Fibroblast of mammary gland (primary cell): ENCODE measurements around the gene LRIG1.
A peak's percentile ranks its signal among the peaks of the same experiment; 100 is the strongest.

Source experiments
- DNase-seq: peaks from one replicate; pipeline ENCODE4 v3.0.0-alpha.2; 2010; ENCODE audit warnings: low read depth
- H3K4me3 ChIP-seq: 2 replicates; pipeline ENCODE4 v1.5.1; 2011; ENCODE audit warnings: low read depth, mild to moderate bottlenecking, low read length, moderate library complexity; ENCODE audit not compliant: control insufficient read depth
- TF ChIP-seq, protein P1 (sequence below): conservative IDR thresholded peaks from 2 replicates; pipeline ENCODE4 v1.5.1; 2011; ENCODE audit warnings: low read depth, low read length, inconsistent platforms; ENCODE audit not compliant: control insufficient read depth, insufficient read depth

The LRIG1 gene

DNA sequence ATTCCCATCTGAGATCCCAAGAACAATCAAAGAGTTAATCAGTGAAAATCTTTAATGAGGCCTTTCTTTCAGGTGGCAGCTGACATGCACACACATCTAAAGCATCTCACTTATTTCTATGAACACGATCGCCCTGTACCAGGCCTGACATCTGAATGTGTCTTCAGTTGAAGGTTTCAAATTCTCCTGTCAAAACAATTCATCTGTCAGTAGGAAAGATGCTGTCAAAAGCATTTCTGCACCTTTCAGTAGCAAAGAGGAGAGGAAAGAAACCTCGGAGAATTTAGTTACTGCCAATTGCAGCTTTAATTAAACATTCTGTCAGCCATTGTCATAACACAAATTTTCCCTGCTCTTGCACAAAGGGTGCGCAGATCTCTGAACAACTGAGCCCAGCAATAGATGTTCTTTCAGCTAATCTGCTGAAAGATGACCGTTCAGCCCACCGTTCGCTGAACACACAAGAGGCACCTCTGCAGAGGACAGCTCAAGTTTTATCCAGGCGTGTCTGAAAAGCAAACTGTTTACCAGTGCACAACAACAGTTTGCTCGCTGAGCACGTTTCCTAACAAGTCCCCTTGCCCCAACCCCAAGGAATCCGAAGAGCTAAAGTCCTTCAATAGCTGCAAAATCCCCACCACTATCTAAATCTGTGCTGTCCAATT is 34.1 kb downstream of the LRIG1 start:
- DNase-seq, result no peak
- TF ChIP-seq, protein P1, sequence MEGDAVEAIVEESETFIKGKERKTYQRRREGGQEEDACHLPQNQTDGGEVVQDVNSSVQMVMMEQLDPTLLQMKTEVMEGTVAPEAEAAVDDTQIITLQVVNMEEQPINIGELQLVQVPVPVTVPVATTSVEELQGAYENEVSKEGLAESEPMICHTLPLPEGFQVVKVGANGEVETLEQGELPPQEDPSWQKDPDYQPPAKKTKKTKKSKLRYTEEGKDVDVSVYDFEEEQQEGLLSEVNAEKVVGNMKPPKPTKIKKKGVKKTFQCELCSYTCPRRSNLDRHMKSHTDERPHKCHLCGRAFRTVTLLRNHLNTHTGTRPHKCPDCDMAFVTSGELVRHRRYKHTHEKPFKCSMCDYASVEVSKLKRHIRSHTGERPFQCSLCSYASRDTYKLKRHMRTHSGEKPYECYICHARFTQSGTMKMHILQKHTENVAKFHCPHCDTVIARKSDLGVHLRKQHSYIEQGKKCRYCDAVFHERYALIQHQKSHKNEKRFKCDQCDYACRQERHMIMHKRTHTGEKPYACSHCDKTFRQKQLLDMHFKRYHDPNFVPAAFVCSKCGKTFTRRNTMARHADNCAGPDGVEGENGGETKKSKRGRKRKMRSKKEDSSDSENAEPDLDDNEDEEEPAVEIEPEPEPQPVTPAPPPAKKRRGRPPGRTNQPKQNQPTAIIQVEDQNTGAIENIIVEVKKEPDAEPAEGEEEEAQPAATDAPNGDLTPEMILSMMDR, result no peak
- no peak overlapping the region for H3K4me3 ChIP-seq

DNA sequence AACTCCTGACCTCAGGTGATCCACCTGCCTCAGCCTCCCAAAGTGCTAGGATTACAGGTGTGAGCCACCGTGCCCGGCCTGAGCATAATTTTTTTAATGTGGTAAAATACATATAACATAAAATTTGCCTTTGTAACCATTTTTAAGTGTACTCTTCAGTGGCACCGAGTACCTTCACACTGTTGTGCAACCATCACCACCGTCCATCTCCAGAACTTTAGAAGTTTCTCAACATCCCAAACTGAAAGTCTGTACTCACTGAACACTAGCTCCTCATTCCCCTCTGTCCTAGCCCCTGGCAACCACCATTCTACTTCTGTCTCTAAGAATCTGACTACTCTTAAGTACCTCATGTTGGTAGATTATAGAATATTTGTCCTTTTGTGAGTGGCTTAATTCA is 35.2 kb downstream of the LRIG1 start:
- H3K4me3 ChIP-seq, result no peak overlapping the region
- no peak for DNase-seq
- TF ChIP-seq, protein P1, result no peak

DNA sequence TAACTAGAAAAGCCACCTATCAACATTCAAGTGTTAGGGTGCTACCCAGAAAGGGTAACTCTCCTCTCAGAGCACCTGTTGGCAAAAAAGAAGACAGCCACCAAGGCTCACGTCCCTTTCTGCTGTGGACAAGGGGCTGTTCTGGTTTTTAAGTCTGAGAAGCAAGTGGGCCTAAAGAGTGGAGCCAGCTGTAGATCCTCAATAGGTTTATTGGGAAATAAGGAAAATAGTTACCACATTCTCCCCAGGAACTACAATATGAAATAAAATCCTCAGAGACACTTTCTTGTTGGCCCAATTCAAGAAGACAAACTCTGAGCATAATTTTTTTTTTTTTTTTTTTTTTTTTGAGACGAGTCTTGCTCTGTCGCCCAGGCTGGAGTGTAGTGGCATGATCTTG is 35.8 kb downstream of the LRIG1 start:
- no peak overlapping the region for H3K4me3 ChIP-seq
- TF ChIP-seq, protein P1, result no peak
- DNase-seq, result no peak

DNA sequence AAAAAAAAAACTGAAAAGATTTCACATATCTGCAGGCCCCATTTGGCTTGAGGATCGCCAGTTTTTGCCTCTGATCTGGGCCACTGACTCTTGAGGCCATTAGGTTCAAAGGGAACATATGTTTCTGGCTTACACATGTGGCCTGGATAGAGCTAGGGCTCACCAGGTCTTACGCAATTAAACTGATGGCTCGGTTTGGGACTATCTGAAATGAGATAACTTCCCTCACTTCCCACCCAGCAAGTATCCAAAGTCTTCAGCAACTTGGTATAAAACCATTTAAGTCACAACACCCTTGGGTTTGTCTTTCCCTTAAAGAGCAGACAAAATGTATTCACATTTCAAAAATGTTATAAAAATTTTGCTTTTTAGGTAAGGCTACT is 36.3 kb downstream of the LRIG1 start:
- peak; percentile 69 for DNase-seq
- no peak overlapping the region for H3K4me3 ChIP-seq
- TF ChIP-seq, protein P1, result no peak

DNA sequence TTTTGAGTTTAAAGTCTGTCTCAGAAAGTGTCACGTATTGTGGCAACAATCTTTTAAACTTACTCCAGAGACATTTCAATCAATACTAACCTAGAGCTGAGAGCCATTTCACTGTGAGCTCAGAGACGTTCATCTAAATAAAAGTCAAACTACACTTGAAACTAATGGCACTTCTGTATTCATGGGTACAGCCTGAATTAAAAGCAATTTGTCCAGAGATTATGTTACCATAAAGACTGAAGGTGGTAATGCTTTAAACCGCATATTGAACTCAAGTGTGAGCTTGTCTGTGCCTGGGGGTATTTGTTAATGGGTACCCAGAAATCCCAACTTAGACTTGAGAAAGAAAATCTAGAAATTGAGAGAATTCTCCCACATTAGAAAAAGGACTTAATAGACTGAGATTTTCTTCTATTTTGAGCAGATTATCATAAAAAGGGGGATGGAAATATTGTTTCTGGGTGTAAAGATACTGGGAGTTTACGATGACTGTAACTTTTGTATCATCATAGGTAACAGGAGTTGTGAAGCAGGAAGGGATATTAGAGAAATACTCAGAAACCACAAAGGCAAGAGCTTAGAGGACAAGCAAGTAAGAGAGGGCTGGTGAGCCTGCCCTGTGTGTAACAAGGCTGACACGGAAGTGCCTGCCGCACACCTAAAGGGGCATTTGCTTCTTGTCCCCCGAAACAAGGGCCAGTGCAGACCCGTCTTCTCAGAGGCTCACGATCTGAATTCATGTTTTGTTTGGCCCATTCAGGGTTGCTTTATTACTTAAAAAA is 36.9 kb downstream of the LRIG1 start:
- TF ChIP-seq, protein P1, result no peak
- H3K4me3 ChIP-seq, result no peak overlapping the region

DNA sequence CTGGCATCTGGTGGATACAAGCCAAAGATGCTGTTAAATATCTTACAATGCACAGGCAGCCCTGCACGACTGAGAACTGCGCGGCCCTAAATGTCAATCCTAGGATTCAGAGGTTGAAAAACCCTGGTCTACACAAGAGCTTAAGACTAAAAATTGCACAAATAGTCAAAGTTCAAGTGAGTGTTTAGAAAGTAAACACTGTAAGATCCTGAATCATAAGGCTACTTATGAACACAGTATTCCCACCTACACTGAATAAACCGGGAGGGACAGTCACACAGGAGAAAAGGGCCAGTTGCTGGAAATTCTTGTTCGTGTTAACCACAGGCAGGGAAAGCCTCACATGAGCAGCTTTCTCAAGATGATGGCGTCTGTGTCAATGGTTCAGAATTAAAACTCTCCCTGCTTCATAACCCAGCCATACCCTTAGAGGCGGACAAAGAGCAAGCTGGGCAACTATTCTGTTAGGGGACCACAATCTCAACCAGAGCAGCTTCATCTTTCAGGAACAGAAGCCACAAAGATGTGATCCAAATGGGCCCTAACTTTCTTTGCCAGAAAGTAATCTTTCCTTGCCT is 37.7 kb downstream of the LRIG1 start:
- DNase-seq, result peak; percentile 39
- no peak overlapping the region for H3K4me3 ChIP-seq
- TF ChIP-seq, protein P1, result no peak

More for the DNA sequence above, 36.9 kb downstream of the LRIG1 start:
- no peak for DNase-seq
